B cell (primary cell): Measurements from ENCODE around the gene RFX4. TPM values are rescaled to one million over a fixed set of nuclear protein-coding genes. Genes with fewer than 3 reads are reported as not detected.

Experiments
- ATAC-seq: fragments of 200-7000 bp; cut with Tn5 transposase; one replicate; pipeline ENCODE4 v1.10.0; 2021; ENCODE audit warnings: low read depth, mild to moderate bottlenecking, moderate number of reproducible peaks, moderate library complexity
- CTCF ChIA-PET: fragments of 350-600 bp; sonication (Branson Sonifier 250); formaldehyde crosslinking; loops from one replicate; lab custom pipeline; 2021; ENCODE audit warnings: antibody characterized with exemption, inconsistent platforms; lab: Charles Lee
- POLR2A ChIA-PET: fragments of 350-600 bp; sonication (Branson Sonifier 250); formaldehyde crosslinking; loops from one replicate; lab custom pipeline; 2021; ENCODE audit warnings: antibody characterized with exemption; lab: Charles Lee
- DNase-seq: peaks from one replicate; pipeline ENCODE4 v3.0.0; 2013
- H2AFZ ChIP-seq: 2 replicates; pipeline ENCODE4 v1.6.1; 2012; ENCODE audit warnings: mild to moderate bottlenecking, low read depth, low read length; ENCODE audit not compliant: insufficient read depth, poor library complexity, severe bottlenecking
- H3K27ac ChIP-seq, 2 donors: 1 replicate in 1 of 2; 2 replicates in 1 of 2; pipeline ENCODE4 v1.5.1; 2012 to 2013; ENCODE audit warnings: low read length in 2 of 2, mild to moderate bottlenecking in 2 of 2, moderate library complexity in 1 of 2
- H3K27me3 ChIP-seq, 4 experiments: fragments of 200-600 bp in 1 of 4; sonication (generic) in 1 of 4; replicated peaks in 1 of 4; 1 replicate in 2 of 4; 2 replicates in 2 of 4; pipeline versions ENCODE4 v1.6.1 to v1.7.0; 2013 to 2016; ENCODE audit warnings: low read length in 3 of 4, mild to moderate bottlenecking in 2 of 4, mixed read lengths in 1 of 4, moderate library complexity in 1 of 4; ENCODE audit not compliant: insufficient read depth in 4 of 4, control insufficient read depth in 3 of 4; ENCODE audit errors: control extremely low read depth in 1 of 4
- H3K36me3 ChIP-seq, 2 experiments: replicated peaks in 1 of 2; 1 replicate in 1 of 2; 2 replicates in 1 of 2; pipeline versions ENCODE4 v1.6.1 to v1.7.1; 2013; ENCODE audit warnings: low read length in 1 of 2; ENCODE audit not compliant: insufficient read depth in 2 of 2, control insufficient read depth in 1 of 2; ENCODE audit errors: control extremely low read depth in 1 of 2, extremely low read depth in 1 of 2
- H3K4me1 ChIP-seq, 2 donors: fragments of 200-600 bp in 1 of 2; sonication (generic) in 1 of 2; 1 replicate in 1 of 2; 2 replicates in 1 of 2; pipeline versions ENCODE4 v1.5.1 to v1.6.1; 2013 to 2017; ENCODE audit warnings: low read length in 2 of 2; ENCODE audit not compliant: control insufficient read depth in 2 of 2, insufficient read depth in 2 of 2
- H3K4me2 ChIP-seq: replicated peaks from 2 replicates; pipeline ENCODE3; 2012; ENCODE audit warnings: mild to moderate bottlenecking, low read depth, low read length; ENCODE audit not compliant: poor library complexity, severe bottlenecking
- H3K4me3 ChIP-seq, 5 experiments: fragments of 200-600 bp in 1 of 5; sonication (generic) in 1 of 5; 1 replicate in 3 of 5; 2 replicates in 2 of 5; pipeline versions ENCODE4 v1.5.1 to v1.7.0; 2011 to 2016; ENCODE audit warnings: low read length in 4 of 5, mild to moderate bottlenecking in 4 of 5, low read depth in 2 of 5, control low read depth in 1 of 5, moderate library complexity in 1 of 5; ENCODE audit not compliant: insufficient read depth in 1 of 5; ENCODE audit errors: control extremely low read depth in 1 of 5, extremely low read depth in 1 of 5
- H3K79me2 ChIP-seq: fragments of 200-600 bp; sonication (generic); one replicate; pipeline ENCODE4 v1.6.0; 2016; ENCODE audit warnings: low read length; ENCODE audit not compliant: control insufficient read depth, insufficient read depth
- H3K9ac ChIP-seq: fragments of 200-600 bp; sonication (generic); 2 replicates; pipeline ENCODE4 v1.6.1; 2017; ENCODE audit warnings: mild to moderate bottlenecking, low read length, moderate library complexity
- H3K9me3 ChIP-seq, 3 donors: one replicate each; pipeline versions ENCODE4 v1.6.1 to v1.7.1; 2013; ENCODE audit warnings: low read length in 2 of 3; ENCODE audit not compliant: control insufficient read depth in 2 of 3, insufficient read depth in 1 of 3; ENCODE audit errors: control extremely low read depth in 1 of 3
- H4K20me1 ChIP-seq: 2 replicates; pipeline ENCODE4 v1.6.0; 2012; ENCODE audit warnings: mild to moderate bottlenecking, low read length; ENCODE audit not compliant: insufficient read depth, control insufficient read depth, poor library complexity, severe bottlenecking
- H3K27ac Mint-ChIP-seq: one replicate; pipeline ENCODE4 v1.8.0; 2021; ENCODE audit warnings: mixed read lengths
- H3K27me3 Mint-ChIP-seq: one replicate; pipeline ENCODE4 v1.8.0; 2021; ENCODE audit warnings: mixed read lengths
- H3K4me1 Mint-ChIP-seq: one replicate; pipeline ENCODE4 v1.8.0; 2021; ENCODE audit warnings: mixed read lengths
- H3K4me3 Mint-ChIP-seq: one replicate; pipeline ENCODE4 v1.8.0; 2021; ENCODE audit warnings: mixed read lengths
- H3K9me3 Mint-ChIP-seq: one replicate; pipeline ENCODE4 v1.8.0; 2022; ENCODE audit warnings: mixed read lengths; ENCODE audit not compliant: insufficient read depth
- EZH2 ChIP-seq: IDR thresholded peaks from 2 replicates; pipeline ENCODE4 v1.6.1; 2012; ENCODE audit warnings: borderline replicate concordance, low read depth, mild to moderate bottlenecking, moderate library complexity, low read length; ENCODE audit not compliant: insufficient read depth, poor library complexity, severe bottlenecking
- WGBS: methylation state at CpG from one replicate; pipeline ENCODE4 v1.1.5; 2013; ENCODE audit warnings: missing lambda C conversion rate; ENCODE audit not compliant: insufficient coverage; 5-methylcytosine and 5-hydroxymethylcytosine counted together
- intact Hi-C: fragments of 100-400 bp; cut with micrococcal nuclease; formaldehyde crosslinking; loops from one replicate; pipeline ENCODE4 v1.10.0; 2022
- polyA plus RNA-seq: library from polyadenylated mRNA; depleted of rRNA; stranded (reverse); fragments of >200 nt; gene quantifications from 2 replicates; pipeline ENCODE4 v1.2.3, GENCODE V29; 2012
- total RNA-seq, 2 donors: library from RNA; stranded (reverse); fragments of 120-200 nt in 1 of 2; gene quantifications; 1 replicate in 1 of 2; 2 replicates in 1 of 2; pipeline versions ENCODE4 v1.2.3 to v1.2.4, GENCODE V29; 2013 to 2022
- TF ChIP-seq, protein P1 (sequence below): fragments of 200-600 bp; IDR thresholded peaks from one replicate; pipeline ENCODE4 v1.8.0; 2022; ENCODE audit warnings: antibody characterized with exemption, mild to moderate bottlenecking

Gene RFX4
- total and polyA plus RNA-seq, 2 donors (not counting 1 experiment from before 2014, with no cell fraction given), result not detected

DNA sequence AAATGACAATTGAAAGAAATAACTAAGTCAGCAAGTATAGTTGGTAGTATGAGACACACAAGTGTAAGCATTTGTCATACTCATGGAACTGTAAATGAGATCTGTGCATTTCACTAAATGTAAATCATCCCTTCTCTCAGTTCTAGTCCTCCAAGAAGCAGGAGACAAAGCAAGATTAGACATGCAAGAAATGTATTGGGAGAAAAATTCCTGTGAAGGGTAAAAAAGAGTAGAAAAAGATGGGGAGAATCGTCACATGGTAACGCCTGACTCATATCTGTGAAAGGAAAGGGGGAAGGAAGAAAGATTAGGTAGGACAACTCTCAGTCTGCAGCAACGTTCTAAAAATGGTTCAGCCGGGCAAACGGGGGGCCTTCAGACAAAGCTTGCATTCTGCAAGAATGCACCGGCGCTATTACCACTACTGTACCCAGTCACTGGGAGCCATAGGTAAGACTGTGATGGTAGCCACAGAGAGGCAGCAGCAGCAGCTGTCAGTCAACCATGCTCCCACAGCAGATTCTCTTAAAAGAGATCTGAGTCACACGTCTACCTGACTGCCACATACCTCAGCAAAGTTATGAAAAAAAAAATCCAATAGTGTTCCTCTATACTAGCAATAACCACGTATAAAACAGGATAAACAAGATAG, 18.0 kb upstream of the RFX4 start:
- no peak overlapping the region for H3K27ac ChIP-seq
- Mint-ChIP-seq H3K27me3 (peaks cover 61% of the 10 kb centered on the region), H3K9me3 (peaks cover 2% of the 10 kb centered on the region), H3K4me3 (no peak overlapping the region), H3K4me1 (no peaks in the 10 kb centered on the region), H3K27ac (no peak overlapping the region)
- no peak overlapping the region for H2AFZ ChIP-seq
- ChIA-PET CTCF (no interaction called here), POLR2A (no interaction called here)
- H3K4me2 ChIP-seq, result no peak overlapping the region
- no peak for DNase-seq
- H3K9ac ChIP-seq, result no peak overlapping the region
- H4K20me1 ChIP-seq, result no peaks in the 10 kb centered on the region
- intact Hi-C loops, result no loop called here
- WGBS, result 82% methylated on average over 6 of the region's 9 CpGs
- no peak overlapping the region for H3K4me3 ChIP-seq
- ATAC-seq, result no peak
- peaks cover 0 to 11% (median 6%) of the 10 kb centered on the region in 4 experiments for H3K27me3 ChIP-seq
- no peaks in the 10 kb centered on the region for H3K36me3 ChIP-seq
- TF ChIP-seq EZH2, result no peak
- TF ChIP-seq, protein P1, sequence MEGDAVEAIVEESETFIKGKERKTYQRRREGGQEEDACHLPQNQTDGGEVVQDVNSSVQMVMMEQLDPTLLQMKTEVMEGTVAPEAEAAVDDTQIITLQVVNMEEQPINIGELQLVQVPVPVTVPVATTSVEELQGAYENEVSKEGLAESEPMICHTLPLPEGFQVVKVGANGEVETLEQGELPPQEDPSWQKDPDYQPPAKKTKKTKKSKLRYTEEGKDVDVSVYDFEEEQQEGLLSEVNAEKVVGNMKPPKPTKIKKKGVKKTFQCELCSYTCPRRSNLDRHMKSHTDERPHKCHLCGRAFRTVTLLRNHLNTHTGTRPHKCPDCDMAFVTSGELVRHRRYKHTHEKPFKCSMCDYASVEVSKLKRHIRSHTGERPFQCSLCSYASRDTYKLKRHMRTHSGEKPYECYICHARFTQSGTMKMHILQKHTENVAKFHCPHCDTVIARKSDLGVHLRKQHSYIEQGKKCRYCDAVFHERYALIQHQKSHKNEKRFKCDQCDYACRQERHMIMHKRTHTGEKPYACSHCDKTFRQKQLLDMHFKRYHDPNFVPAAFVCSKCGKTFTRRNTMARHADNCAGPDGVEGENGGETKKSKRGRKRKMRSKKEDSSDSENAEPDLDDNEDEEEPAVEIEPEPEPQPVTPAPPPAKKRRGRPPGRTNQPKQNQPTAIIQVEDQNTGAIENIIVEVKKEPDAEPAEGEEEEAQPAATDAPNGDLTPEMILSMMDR, result no peak
- H3K9me3 ChIP-seq, result peaks cover 0 to 3% (median 0%) of the 10 kb centered on the region in 3 donors
- no peaks in the 10 kb centered on the region for H3K79me2 ChIP-seq
- no peaks in the 10 kb centered on the region for H3K4me1 ChIP-seq

- Mint-ChIP-seq H3K27me3 (peaks cover 58% of the 10 kb centered on the region), H3K27ac (no peak overlapping the region), H3K4me1 (no peaks in the 10 kb centered on the region), H3K9me3 (peaks cover 4% of the 10 kb centered on the region), H3K4me3 (no peak overlapping the region)
- DNase-seq, result no peak
- TF ChIP-seq EZH2, result no peak
- TF ChIP-seq, protein P1, result no peak
- ChIA-PET POLR2A (no interaction called here), CTCF (no interaction called here)
- Histone ChIP-seq H3K9me3 (no peaks in the 10 kb centered on the region), H4K20me1 (no peaks in the 10 kb centered on the region), H3K4me2 (no peak overlapping the region), H3K4me3 (no peak overlapping the region), H3K27me3 (peaks cover 0 to 13% (median 8%) of the 10 kb centered on the region in 4 experiments), H3K79me2 (no peaks in the 10 kb centered on the region), H3K36me3 (no peaks in the 10 kb centered on the region), H2AFZ (no peak overlapping the region), H3K9ac (no peak overlapping the region), H3K4me1 (no peaks in the 10 kb centered on the region), H3K27ac (no peak overlapping the region)
- 53% methylated on average over 2 of the region's 3 CpGs for WGBS
- intact Hi-C loops, result no loop called here
- ATAC-seq, result no peak
Measured at GRCh38 chr12:106566771-106567170, 16.0 kb upstream of the RFX4 start.
